ENCODE measurements around the gene MTOR. TPM values are rescaled to one million over a fixed set of nuclear protein-coding genes. Genes with fewer than 3 reads are reported as not detected.

The MTOR gene
- total RNA-seq, 1 experiment from 2014 or later = 36.1 TPM

DNA sequence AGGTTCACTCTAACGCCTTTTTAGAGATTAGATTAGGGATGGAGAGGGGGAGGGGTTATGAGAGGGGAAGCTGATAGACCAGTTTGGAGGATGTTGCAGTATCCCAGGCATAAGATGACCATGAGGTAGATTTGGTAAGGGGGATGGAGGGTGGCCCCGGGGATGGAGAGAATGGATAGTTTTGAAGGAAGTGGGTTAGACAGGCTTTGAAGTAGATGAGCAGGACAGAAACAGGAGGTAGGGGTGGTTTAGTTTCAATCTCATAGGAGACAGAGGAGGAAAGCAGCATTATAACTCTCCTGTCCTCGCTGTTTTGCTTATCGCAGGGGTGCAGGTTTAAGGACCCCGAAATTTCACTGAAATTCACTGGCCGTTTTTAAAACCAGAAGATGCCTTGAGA is 22.4 kb upstream of the MTOR start:
- CTCF ChIA-PET = no interaction called here
- intact Hi-C loops (cut with micrococcal nuclease; ENCODE audit: unreplicated experiment) = no loop called here

GRCh38 chr1:11283151-11283550 is 20.8 kb upstream of the MTOR start:
- no peaks in the 10 kb centered on the region for H3K9me3 Mint-ChIP-seq (ENCODE audit: low read depth, unreplicated experiment)
- TF ChIP-seq, protein P1, sequence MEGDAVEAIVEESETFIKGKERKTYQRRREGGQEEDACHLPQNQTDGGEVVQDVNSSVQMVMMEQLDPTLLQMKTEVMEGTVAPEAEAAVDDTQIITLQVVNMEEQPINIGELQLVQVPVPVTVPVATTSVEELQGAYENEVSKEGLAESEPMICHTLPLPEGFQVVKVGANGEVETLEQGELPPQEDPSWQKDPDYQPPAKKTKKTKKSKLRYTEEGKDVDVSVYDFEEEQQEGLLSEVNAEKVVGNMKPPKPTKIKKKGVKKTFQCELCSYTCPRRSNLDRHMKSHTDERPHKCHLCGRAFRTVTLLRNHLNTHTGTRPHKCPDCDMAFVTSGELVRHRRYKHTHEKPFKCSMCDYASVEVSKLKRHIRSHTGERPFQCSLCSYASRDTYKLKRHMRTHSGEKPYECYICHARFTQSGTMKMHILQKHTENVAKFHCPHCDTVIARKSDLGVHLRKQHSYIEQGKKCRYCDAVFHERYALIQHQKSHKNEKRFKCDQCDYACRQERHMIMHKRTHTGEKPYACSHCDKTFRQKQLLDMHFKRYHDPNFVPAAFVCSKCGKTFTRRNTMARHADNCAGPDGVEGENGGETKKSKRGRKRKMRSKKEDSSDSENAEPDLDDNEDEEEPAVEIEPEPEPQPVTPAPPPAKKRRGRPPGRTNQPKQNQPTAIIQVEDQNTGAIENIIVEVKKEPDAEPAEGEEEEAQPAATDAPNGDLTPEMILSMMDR (IDR thresholded peaks at IDR 0.05; ENCODE audit: unreplicated experiment) = no peak
- no peaks in the 10 kb centered on the region for H3K36me3 Mint-ChIP-seq (ENCODE audit: insufficient read depth, unreplicated experiment)
- no peaks in the 10 kb centered on the region for H3K27me3 Mint-ChIP-seq (ENCODE audit: unreplicated experiment)
- no peak overlapping the region for H3K4me3 Mint-ChIP-seq (ENCODE audit: low read depth, unreplicated experiment)
- intact Hi-C loops (cut with micrococcal nuclease; ENCODE audit: unreplicated experiment) = no loop called here
- no peaks in the 10 kb centered on the region for H3K4me1 Mint-ChIP-seq (ENCODE audit: low read depth, unreplicated experiment)
- H3K27ac Mint-ChIP-seq (ENCODE audit: unreplicated experiment) = no peak overlapping the region
- DNase-seq = no peak
- CTCF ChIA-PET = interaction anchor here (0.6 to 0.7 kb wide), 2 partner anchors 70 to 827 kb away, joined by 3 to 4 read pairs; no protein-coding TSS in a partner anchor
- BruUV-seq (replicated peaks) = no TSS peak

More for the DNA sequence above, 22.4 kb upstream of the MTOR start:
- Mint-ChIP-seq H3K4me3 (ENCODE audit: low read depth, unreplicated experiment) (no peak overlapping the region), H3K36me3 (ENCODE audit: insufficient read depth, unreplicated experiment) (no peaks in the 10 kb centered on the region), H3K4me1 (ENCODE audit: low read depth, unreplicated experiment) (no peaks in the 10 kb centered on the region), H3K27me3 (ENCODE audit: unreplicated experiment) (no peaks in the 10 kb centered on the region), H3K27ac (ENCODE audit: unreplicated experiment) (peak overlapping the region; percentile 58), H3K9me3 (ENCODE audit: low read depth, unreplicated experiment) (no peaks in the 10 kb centered on the region)
- no TSS peak for BruUV-seq (replicated peaks)
- DNase-seq = no peak
- TF ChIP-seq, protein P1 (IDR thresholded peaks at IDR 0.05; ENCODE audit: unreplicated experiment) = no peak

DNA sequence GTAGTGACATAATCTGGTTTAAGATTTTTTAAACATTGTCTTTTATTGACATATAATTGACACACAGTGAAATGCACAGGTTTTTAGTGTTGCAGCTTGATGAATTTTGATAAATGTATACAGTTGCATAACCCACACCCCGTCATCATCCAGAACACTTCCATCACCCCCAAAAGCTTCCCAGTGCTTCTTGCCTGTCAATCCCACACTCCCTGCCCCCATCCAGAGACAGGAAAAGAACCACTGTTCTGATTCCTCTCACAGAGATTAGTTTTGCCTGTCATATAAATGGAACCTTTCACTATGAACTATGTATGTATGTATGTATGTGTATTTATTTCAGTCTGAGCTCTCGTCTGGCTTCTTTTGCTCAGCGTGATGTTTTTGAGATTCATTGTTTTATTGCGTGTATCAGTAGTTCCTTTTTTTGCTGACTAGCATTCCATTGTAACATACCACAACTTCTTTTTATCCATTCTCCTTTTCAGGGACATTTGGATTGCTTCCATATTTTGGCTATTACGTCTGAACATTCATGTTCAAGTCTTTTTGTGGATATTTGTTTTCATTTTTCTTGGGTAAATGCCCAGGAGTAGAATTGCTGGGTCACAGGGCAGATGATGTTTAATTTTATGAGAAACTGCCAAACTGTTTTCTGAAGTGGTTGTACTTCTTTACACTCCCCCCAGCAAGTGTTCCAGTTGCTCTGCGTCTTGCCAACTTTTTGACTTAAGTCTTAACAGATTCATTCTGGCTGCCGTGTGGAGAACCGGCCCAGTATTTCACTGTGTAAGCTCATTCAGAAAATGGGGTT is 19.4 kb upstream of the MTOR start:
- H3K4me3 Mint-ChIP-seq (ENCODE audit: low read depth, unreplicated experiment) = no peak overlapping the region
- BruUV-seq (replicated peaks) = no TSS peak
- no peaks in the 10 kb centered on the region for H3K36me3 Mint-ChIP-seq (ENCODE audit: insufficient read depth, unreplicated experiment)
- H3K9me3 Mint-ChIP-seq (ENCODE audit: low read depth, unreplicated experiment) = no peaks in the 10 kb centered on the region
- intact Hi-C loops (cut with micrococcal nuclease; ENCODE audit: unreplicated experiment) = no loop called here
- DNase-seq = no peak
- H3K27ac Mint-ChIP-seq (ENCODE audit: unreplicated experiment) = no peak overlapping the region
- no peaks in the 10 kb centered on the region for H3K27me3 Mint-ChIP-seq (ENCODE audit: unreplicated experiment)
- TF ChIP-seq, protein P1 (IDR thresholded peaks at IDR 0.05; ENCODE audit: unreplicated experiment) = no peak
- CTCF ChIA-PET = no interaction called here
- H3K4me1 Mint-ChIP-seq (ENCODE audit: low read depth, unreplicated experiment) = no peaks in the 10 kb centered on the region

- BruUV-seq (replicated peaks) = no TSS peak
- Mint-ChIP-seq H3K4me1 (ENCODE audit: low read depth, unreplicated experiment) (peaks cover 5% of the 10 kb centered on the region), H3K27me3 (ENCODE audit: unreplicated experiment) (no peaks in the 10 kb centered on the region), H3K36me3 (ENCODE audit: insufficient read depth, unreplicated experiment) (no peaks in the 10 kb centered on the region), H3K4me3 (ENCODE audit: low read depth, unreplicated experiment) (no peak overlapping the region), H3K9me3 (ENCODE audit: low read depth, unreplicated experiment) (no peaks in the 10 kb centered on the region), H3K27ac (ENCODE audit: unreplicated experiment) (no peak overlapping the region)
- TF ChIP-seq, protein P1 (IDR thresholded peaks at IDR 0.05; ENCODE audit: unreplicated experiment) = no peak
- CTCF ChIA-PET = no interaction called here
- intact Hi-C loops (cut with micrococcal nuclease; ENCODE audit: unreplicated experiment) = no loop called here
- DNase-seq = no peak
These were observed 18.5 kb upstream of the MTOR start for GRCh38 chr1:11280719-11281376.

All from Calu3 (cell line).